GM12874 (cell line): Measurements from ENCODE around the gene HSPB7.

Experiments
- CTCF ChIP-seq: IDR thresholded peaks from 2 replicates; pipeline ENCODE4 v1.5.1; 2011; ENCODE audit warnings: low read depth, mild to moderate bottlenecking, control low read depth, low read length, moderate library complexity; ENCODE audit not compliant: insufficient read depth

HSPB7 gene

DNA sequence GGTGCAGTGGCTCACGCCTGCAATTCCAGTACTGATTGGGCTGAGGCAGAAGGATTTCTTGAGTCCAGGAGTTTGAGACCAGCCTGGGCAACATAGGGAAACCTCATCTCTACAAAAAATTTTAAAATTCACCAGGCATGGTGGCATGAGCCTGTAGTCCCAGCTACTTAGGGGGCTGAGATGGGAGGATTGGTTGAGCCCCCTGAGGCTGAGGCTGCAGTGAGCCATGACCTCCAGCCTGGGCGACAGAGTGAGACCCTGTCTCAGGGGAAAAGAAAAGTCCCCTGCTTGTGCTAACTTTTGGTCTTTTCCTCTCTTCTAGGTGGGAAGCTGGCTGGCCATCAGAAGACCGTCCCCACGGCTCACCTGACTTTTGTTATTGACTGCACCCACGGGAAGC is 12.2 kb downstream of the HSPB7 start:
- no peak for TF ChIP-seq CTCF

GRCh38 chr1:15998929-15999328 is 18.9 kb downstream of the HSPB7 start:
- TF ChIP-seq CTCF, result no peak

DNA sequence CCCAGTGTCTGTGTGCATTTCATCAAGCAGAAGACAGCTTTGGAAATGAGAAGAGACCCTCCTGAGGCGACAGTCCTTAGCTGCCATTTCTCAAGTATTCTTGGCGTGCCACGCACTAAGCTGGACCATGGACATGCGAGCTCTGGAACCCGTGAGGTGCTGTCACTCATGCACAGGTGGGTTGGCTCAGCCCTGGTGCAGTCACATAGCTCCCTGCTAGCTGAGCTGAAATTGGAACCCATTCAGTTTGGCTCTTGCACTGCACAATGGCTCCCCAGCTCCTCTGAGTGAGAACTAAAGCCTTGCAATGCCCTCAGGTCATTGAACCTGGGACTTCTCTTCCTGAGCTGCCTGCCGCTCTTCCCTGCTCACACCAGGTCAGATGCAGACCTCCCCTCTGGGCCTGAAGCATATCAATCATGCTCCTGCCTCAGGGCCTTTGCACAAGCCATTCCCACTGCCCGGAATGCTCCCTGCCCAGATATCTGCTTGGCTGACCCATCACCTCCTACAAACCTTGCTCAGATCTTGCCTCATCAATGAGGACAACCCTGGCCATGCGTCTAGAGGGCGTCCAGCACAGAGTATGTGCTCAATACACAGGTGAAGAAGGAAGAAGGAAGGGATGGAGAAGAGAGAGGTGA is 20.1 kb downstream of the HSPB7 start:
- TF ChIP-seq CTCF, result no peak

GRCh38 chr1:15997076-15997585 is 20.7 kb downstream of the HSPB7 start:
- TF ChIP-seq CTCF, result no peak

GRCh38 chr1:15994590-15995351 is 23.1 kb downstream of the HSPB7 start:
- peak; percentile 81 for TF ChIP-seq CTCF

DNA sequence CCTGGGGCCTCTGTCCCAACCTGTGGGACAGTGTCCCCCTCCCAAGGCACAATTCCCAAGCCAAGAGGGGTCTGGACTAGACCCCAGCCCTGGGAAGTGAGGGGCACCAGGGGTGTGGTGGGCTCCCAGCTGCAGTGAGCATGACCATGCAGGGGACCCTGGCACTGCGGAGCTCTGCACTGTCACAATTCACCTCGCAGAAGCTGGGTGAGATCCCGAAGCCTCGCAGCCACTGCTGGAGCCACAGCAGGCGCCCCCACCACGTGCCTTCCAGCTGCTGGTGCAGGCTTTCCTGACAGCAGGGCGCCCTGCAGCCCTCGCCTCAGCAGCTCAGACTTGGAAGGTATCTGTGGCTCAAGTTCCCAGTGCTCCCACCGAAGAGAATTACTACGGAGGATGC is 23.8 kb downstream of the HSPB7 start:
- TF ChIP-seq CTCF, result no peak

GRCh38 chr1:15993666-15994065 is 24.2 kb downstream of the HSPB7 start:
- TF ChIP-seq CTCF, result no peak
